Activated naive CD4-positive, alpha-beta T cell treated with anti-CD3 and anti-CD28 coated beads, Interleukin-2, amount 10 ng/mL, durations not matched to agents 7 days and 5 days (primary cell): ENCODE data around the gene MUC3A.
"Not testable (repeated sequence)": the region's sequence is repeated elsewhere in the genome, so short reads cannot be mapped to it uniquely, and the experiment has no call there.

ENCODE experiments used
- CTCF ChIA-PET: fragments of 350-600 bp; sonication (Branson Sonifier 250); formaldehyde crosslinking; loops from one replicate; lab custom pipeline; 2021; ENCODE audit warnings: antibody characterized with exemption; lab: Charles Lee
- DNase-seq: peaks from one replicate; pipeline ENCODE4 v3.0.0-alpha.2; 2020
- H3K27ac Mint-ChIP-seq: one replicate; pipeline ENCODE4 v1.8.0; 2021; ENCODE audit warnings: mild to moderate bottlenecking, moderate library complexity, mixed read lengths
- H3K27me3 Mint-ChIP-seq: one replicate; pipeline ENCODE4 v1.8.0; 2021; ENCODE audit warnings: mild to moderate bottlenecking, mixed read lengths
- H3K36me3 Mint-ChIP-seq: one replicate; pipeline ENCODE4 v1.8.0; 2021; ENCODE audit warnings: mixed read lengths
- H3K4me1 Mint-ChIP-seq: one replicate; pipeline ENCODE4 v1.8.0; 2021; ENCODE audit warnings: mixed read lengths
- H3K4me3 Mint-ChIP-seq: one replicate; pipeline ENCODE4 v1.8.0; 2021; ENCODE audit warnings: mild to moderate bottlenecking, moderate library complexity, mixed read lengths
- H3K9me3 Mint-ChIP-seq: one replicate; pipeline ENCODE4 v1.8.0; 2021; ENCODE audit warnings: mixed read lengths

Gene MUC3A

GRCh38 chr7:100933734-100934133, 15.6 kb upstream of the MUC3A start:
- Mint-ChIP-seq H3K27ac (no peak overlapping the region), H3K36me3 (no peaks in the 10 kb centered on the region), H3K4me3 (no peak overlapping the region), H3K9me3 (peaks cover 4% of the 10 kb centered on the region), H3K4me1 (no peaks in the 10 kb centered on the region), H3K27me3 (peaks cover 4% of the 10 kb centered on the region)
- no peak for DNase-seq
- CTCF ChIA-PET, result no interaction called here

DNA sequence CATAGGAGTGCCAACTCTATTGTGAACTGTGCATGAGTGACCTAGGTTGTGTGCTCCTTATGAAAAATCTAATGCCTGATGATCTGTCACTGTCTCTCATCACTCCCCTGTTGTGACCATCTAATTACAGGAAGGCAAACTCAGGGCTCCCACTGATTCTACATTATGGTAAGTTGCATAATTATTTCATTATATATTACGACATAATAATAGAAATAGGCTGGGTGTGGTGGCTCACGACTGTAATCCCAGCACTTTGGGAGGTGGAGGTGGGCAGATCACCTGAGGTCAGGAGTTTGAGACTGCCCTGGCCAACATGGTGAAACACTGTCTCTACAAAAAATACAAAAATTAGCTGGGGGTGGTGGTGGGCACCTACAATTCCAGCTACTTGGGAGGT, 14.0 kb upstream of the MUC3A start:
- H3K27me3 Mint-ChIP-seq, H3K4me1 Mint-ChIP-seq, DNase-seq, H3K9me3 Mint-ChIP-seq, H3K27ac Mint-ChIP-seq, CTCF ChIA-PET, H3K4me3 Mint-ChIP-seq, H3K36me3 Mint-ChIP-seq: not testable (repeated sequence)

DNA sequence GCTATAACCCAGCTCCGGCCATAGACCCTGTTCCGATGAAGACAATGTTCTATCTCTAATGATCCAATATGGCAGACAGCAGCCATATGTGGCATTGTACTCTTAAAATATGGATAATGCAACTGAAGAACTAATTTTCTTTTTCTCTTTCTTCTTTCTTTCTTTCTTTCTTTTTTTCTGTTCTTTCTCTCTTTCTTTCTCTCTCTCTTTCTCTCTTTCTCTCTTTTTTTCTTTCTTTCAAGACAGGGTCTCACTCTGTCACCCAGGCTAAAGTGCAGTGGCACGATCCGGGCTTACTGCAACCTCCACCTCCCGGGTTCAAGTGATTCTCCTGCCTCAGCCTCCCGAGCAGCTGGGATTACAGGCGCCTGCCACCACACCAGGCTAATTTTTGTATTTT, 13.2 kb upstream of the MUC3A start:
- H3K9me3 Mint-ChIP-seq, CTCF ChIA-PET, H3K27ac Mint-ChIP-seq, H3K4me3 Mint-ChIP-seq, H3K36me3 Mint-ChIP-seq, H3K4me1 Mint-ChIP-seq, H3K27me3 Mint-ChIP-seq, DNase-seq: not testable (repeated sequence)

DNA sequence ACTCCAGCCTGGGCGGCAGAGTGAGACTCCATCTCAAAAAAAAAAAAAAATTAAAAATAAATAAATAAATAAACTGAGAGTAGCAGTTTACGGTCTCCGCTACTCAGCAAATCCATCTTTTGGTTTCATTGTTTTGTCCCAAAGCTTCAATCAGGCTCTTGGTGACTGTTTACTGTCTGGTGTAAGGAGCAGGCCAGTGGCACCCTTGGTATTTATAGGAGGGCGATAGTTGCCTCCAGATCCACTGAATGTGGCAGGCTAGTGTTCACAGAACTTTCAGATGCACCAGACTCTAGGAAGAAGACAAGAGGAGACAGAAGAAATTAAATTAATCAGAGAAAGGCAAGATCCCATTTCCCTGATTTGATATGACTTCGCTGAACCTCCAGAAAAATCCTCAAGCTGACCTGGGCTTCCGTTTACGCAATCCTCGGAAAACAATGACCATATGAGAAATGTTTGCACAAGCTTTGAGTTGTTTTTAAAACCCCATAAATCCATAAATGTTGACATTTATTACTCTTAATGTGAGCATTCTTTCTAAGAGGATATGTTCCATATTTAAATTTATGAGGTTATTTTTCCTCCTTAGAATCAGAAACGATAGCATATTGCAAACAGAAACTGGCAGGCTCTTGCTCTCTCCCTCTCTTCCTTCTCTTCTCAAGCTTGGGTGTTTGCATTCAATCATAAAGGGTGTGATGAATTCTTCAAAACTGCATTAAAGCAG, 7.1 kb upstream of the MUC3A start:
- Mint-ChIP-seq H3K4me3 (no peak overlapping the region), H3K27ac (no peak overlapping the region), H3K9me3 (peaks cover 2% of the 10 kb centered on the region), H3K27me3 (peaks cover 22% of the 10 kb centered on the region), H3K36me3 (no peaks in the 10 kb centered on the region), H3K4me1 (no peaks in the 10 kb centered on the region)
- CTCF ChIA-PET, result no interaction called here
- no peak for DNase-seq

GRCh38 chr7:100943693-100944092, 5.6 kb upstream of the MUC3A start:
- H3K4me1 Mint-ChIP-seq, result no peaks in the 10 kb centered on the region
- H3K27me3 Mint-ChIP-seq, result peaks cover 22% of the 10 kb centered on the region
- H3K27ac Mint-ChIP-seq, result no peak overlapping the region
- no peaks in the 10 kb centered on the region for H3K36me3 Mint-ChIP-seq
- CTCF ChIA-PET, result no interaction called here
- no peak overlapping the region for H3K4me3 Mint-ChIP-seq
- DNase-seq, result no peak
- peaks cover 2% of the 10 kb centered on the region for H3K9me3 Mint-ChIP-seq

DNA sequence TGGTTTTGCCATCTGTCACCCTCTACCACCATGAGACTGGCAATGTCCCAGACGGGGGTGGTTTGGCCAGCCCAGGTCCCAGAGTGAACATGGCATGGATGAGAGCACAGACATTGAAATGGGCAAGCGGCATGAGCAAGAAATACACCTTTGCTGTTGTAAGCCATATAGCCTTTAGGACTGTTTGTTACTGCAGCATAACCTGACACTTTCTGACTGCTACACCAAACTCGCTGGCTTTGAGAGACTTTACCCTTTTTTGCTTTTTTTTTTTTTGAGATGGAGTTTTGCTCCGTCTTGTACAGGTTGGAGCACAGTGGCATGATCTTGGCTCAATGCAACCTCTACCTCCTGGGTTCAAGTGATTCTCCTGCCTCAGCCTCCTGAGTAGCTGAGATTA, 5.2 kb upstream of the MUC3A start:
- H3K4me1 Mint-ChIP-seq, result no peaks in the 10 kb centered on the region
- H3K4me3 Mint-ChIP-seq, result no peak overlapping the region
- no peaks in the 10 kb centered on the region for H3K36me3 Mint-ChIP-seq
- no peak overlapping the region for H3K27ac Mint-ChIP-seq
- CTCF ChIA-PET, result no interaction called here
- H3K27me3 Mint-ChIP-seq, result peaks cover 23% of the 10 kb centered on the region
- peaks cover 2% of the 10 kb centered on the region for H3K9me3 Mint-ChIP-seq
- DNase-seq, result no peak

DNA sequence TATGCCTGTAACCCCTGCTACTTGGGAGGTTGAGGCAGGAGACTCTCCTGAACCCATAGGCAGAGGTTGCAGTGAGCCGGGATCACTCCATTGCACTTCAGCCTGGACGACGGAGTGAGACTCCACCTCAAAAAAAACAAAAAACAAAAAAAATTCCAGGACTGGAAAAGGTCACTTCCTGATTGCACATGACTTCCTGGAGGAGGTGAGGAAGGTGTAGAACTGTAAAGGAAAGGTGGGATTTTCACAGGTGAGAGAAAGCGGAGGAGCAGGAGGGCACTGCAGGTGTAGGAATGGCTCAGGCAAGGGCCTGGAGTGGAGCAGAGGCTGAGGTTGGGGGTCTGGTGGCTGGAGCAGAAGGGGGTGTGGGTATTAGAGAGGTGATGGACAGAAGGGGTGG, 3.2 kb upstream of the MUC3A start:
- Mint-ChIP-seq H3K27me3 (peaks cover 40% of the 10 kb centered on the region), H3K4me3 (no peak overlapping the region), H3K27ac (no peak overlapping the region), H3K36me3 (no peaks in the 10 kb centered on the region), H3K9me3 (no peaks in the 10 kb centered on the region), H3K4me1 (no peaks in the 10 kb centered on the region)
- DNase-seq, result no peak
- CTCF ChIA-PET, result no interaction called here

DNA sequence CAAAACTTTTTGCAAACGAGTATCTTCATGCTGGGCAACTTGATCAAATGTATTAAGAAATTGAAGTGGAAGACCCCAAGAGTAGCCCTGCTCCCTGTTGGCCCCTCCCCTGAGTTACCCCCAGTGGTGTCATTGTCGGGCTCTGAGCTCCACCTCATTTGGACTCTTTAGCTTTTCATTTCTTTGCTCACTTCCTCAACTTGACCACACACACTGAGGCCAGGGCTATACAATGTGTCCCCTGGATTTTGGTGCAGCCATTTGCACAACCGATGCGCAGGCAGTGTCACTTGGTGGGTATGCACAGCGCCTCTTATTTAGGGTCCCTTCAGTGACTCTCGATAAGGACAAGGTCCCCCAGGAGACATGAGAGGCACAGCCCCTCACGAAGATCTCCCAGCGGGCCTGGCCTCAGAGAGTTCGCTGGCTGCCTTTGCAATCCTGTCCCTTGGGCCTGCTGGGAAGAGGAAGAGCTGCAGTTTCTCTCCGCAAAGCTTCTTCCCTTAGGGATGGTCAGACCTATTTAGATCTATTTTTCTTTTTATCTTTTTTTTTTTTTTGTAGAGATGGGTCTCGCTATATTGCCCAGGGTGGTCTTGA, 2.5 kb upstream of the MUC3A start:
- Mint-ChIP-seq H3K27ac (no peak overlapping the region), H3K4me1 (no peaks in the 10 kb centered on the region), H3K4me3 (no peak overlapping the region), H3K9me3 (no peaks in the 10 kb centered on the region), H3K27me3 (peaks cover 40% of the 10 kb centered on the region), H3K36me3 (no peaks in the 10 kb centered on the region)
- no peak for DNase-seq
- CTCF ChIA-PET, result no interaction called here

DNA sequence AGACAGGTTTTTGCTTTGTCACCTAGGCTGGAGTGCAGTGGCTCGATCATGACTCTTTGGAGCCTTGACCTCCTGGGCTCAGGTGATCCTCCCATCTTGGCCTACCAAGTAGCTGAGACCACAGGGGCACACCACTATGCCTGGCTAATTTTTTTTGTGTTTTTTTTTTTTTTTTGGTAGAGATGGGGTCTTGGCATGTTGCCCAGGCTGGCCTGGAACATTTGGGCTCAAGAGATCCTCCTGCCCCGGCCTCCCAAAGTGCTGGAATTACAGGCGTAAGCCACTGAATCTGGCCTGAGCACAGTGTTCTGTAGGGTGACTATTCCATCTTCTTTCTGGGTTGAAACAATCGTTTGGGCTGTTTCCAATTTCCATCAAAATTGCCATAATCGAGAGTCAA, 1.5 kb upstream of the MUC3A start:
- no peaks in the 10 kb centered on the region for H3K9me3 Mint-ChIP-seq
- no peak overlapping the region for H3K4me3 Mint-ChIP-seq
- H3K27me3 Mint-ChIP-seq, result peaks cover 40% of the 10 kb centered on the region
- H3K4me1 Mint-ChIP-seq, result no peaks in the 10 kb centered on the region
- H3K36me3 Mint-ChIP-seq, result no peaks in the 10 kb centered on the region
- CTCF ChIA-PET, result no interaction called here
- DNase-seq, result no peak
- H3K27ac Mint-ChIP-seq, result no peak overlapping the region

- Mint-ChIP-seq H3K27ac (no peak overlapping the region), H3K4me1 (no peaks in the 10 kb centered on the region), H3K9me3 (no peaks in the 10 kb centered on the region), H3K4me3 (no peak overlapping the region), H3K27me3 (peaks cover 29% of the 10 kb centered on the region), H3K36me3 (no peaks in the 10 kb centered on the region)
- CTCF ChIA-PET, result no interaction called here
- no peak for DNase-seq
Observed at GRCh38 chr7:100949933-100950443, 654 bp downstream of the MUC3A start.

DNA sequence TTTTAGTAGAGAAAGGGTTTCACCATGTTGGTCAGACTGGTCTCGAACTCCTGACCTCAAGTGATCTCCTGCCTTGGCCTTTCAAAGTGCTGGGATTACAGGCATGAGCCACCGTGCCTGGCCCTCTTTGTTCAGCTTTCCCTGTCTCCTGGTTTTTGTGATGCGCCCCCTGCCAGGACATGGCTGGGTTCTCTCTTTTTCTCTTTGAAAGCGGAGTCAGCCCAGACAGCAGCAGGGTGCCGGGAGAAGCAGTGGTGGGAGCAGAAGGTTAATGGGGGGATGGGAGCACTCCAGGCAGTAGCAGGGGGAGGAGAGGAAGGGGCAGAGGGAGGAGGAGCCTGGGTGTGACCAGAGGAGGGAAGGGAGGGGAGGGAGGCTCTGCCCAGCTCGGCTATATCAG, 1.8 kb downstream of the MUC3A start:
- Mint-ChIP-seq H3K27me3 (peaks cover 22% of the 10 kb centered on the region), H3K4me3 (no peak overlapping the region), H3K36me3 (no peaks in the 10 kb centered on the region), H3K4me1 (no peaks in the 10 kb centered on the region), H3K9me3 (no peaks in the 10 kb centered on the region), H3K27ac (no peak overlapping the region)
- DNase-seq, result no peak
- CTCF ChIA-PET, result interaction anchor here (0.7 kb wide), 1 partner anchor 108 kb away, joined by 3 read pairs; no protein-coding TSS in a partner anchor

GRCh38 chr7:100951888-100952560, 2.7 kb downstream of the MUC3A start:
- no peak for DNase-seq
- H3K36me3 Mint-ChIP-seq, result no peaks in the 10 kb centered on the region
- H3K27ac Mint-ChIP-seq, result no peak overlapping the region
- no peaks in the 10 kb centered on the region for H3K4me1 Mint-ChIP-seq
- no peaks in the 10 kb centered on the region for H3K9me3 Mint-ChIP-seq
- H3K27me3 Mint-ChIP-seq, result peaks cover 22% of the 10 kb centered on the region
- no peak overlapping the region for H3K4me3 Mint-ChIP-seq
- CTCF ChIA-PET, result no interaction called here

DNA sequence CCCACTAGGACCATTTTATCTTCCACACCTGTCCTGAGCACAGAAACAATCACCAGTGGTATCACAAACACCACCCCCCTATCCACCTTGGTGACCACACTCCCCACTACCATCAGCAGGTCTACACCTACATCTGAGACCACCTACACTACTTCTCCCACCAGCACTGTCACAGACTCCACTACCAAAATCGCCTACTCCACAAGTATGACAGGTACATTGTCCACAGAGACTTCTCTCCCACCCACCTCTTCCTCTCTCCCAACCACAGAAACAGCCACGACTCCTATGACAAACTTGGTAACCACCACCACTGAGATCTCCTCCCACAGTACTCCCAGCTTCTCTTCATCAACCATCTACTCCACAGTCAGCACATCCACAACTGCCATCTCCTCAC, 3.3 kb downstream of the MUC3A start:
- no peak overlapping the region for H3K27ac Mint-ChIP-seq
- CTCF ChIA-PET, result no interaction called here

DNA sequence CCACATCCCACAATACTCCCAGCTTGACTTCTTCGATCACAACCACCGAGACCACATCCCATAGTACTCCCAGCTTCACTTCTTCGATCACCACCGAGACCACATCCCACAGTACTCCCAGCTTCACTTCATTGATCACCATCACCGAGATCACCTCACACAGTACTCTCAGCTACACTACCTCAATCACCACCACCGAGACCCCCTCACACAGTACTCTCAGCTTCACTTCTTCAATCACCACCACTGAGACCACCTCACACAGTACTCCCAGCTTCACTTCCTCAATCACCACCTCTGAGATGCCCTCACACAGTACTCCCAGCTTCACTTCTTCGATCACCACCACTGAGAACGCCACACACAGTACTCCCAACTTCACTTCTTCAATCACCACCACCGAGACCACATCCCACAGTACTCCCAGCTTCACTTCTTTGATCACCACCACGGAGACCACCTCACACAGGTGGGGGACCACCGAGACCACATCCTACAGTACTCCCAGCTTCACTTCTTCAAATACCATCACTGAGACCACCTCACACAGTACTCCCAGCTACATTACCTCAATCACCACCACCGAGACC, 8.6 kb downstream of the MUC3A start:
- no peak overlapping the region for H3K27ac Mint-ChIP-seq
- no peaks in the 10 kb centered on the region for H3K4me1 Mint-ChIP-seq
- CTCF ChIA-PET, result interaction anchor here (0.6 kb wide), 1 partner anchor 186 kb away, joined by 3 read pairs; no protein-coding TSS in a partner anchor
- no peaks in the 10 kb centered on the region for H3K9me3 Mint-ChIP-seq
- no peaks in the 10 kb centered on the region for H3K36me3 Mint-ChIP-seq
- H3K27me3 Mint-ChIP-seq, result peaks cover 5% of the 10 kb centered on the region
- DNase-seq, result no peak
- no peak overlapping the region for H3K4me3 Mint-ChIP-seq

More for the DNA sequence above, 3.3 kb downstream of the MUC3A start:
- peaks cover 22% of the 10 kb centered on the region for H3K27me3 Mint-ChIP-seq
- no peaks in the 10 kb centered on the region for H3K4me1 Mint-ChIP-seq
- H3K4me3 Mint-ChIP-seq, result no peak overlapping the region
- H3K9me3 Mint-ChIP-seq, result no peaks in the 10 kb centered on the region
- no peaks in the 10 kb centered on the region for H3K36me3 Mint-ChIP-seq
- DNase-seq, result no peak
